HEK293T (cell line): ENCODE data around the gene ASTN2.

Experiments used
- ELF4 ChIP-seq: fragments of 450-650 bp; IDR thresholded peaks from 2 replicates; pipeline ENCODE4 v1.6.1; 2017; ENCODE audit warnings: antibody characterized with exemption
- FOXK2 ChIP-seq: fragments of 450-650 bp; IDR thresholded peaks from 2 replicates; pipeline ENCODE4 v1.6.1; 2016; ENCODE audit warnings: mild to moderate bottlenecking
- HDGF ChIP-seq: fragments of 450-650 bp; IDR thresholded peaks from 2 replicates; pipeline ENCODE4 v1.6.1; 2017; ENCODE audit warnings: antibody characterized with exemption, borderline replicate concordance
- LEF1 ChIP-seq: fragments of 450-650 bp; IDR thresholded peaks from 2 replicates; pipeline ENCODE4 v1.6.1; 2017; ENCODE audit warnings: mild to moderate bottlenecking, borderline replicate concordance
- SP1 ChIP-seq: fragments of 450-650 bp; IDR thresholded peaks from 2 replicates; pipeline ENCODE4 v1.6.1; 2017
- TF ChIP-seq, protein P1 (sequence below): fragments of 450-650 bp; IDR thresholded peaks from 2 replicates; pipeline ENCODE4 v1.6.1; 2016

DNA sequence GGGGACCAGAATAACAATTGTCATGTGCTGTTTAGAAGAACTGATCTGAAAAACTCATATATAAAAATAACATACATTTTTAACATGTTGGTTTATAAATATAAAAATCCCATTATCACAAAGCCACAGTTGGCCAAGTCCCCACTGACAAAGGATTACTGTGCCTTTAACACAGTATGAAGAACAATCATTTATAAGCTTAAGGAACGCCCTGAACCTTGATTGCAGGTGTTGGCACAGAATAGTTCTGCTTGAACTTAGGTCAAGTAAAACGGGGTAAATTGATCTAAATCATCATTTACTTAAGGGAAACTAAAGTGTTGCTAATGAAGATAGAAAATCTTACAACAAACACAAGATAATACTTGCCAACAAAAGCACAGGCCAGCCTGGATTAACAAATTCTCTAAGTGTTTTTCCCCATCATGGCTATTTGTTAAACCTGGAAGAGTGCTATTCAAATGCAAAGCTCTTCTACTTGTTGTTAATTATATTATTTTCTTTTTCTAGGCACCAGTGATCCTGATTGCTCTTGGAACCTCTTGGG lies 46.1 kb downstream of the ASTN2 start:
- TF ChIP-seq FOXK2 (no peak), HDGF (no peak), ELF4 (no peak), SP1 (no peak), LEF1 (no peak)
- TF ChIP-seq, protein P1, sequence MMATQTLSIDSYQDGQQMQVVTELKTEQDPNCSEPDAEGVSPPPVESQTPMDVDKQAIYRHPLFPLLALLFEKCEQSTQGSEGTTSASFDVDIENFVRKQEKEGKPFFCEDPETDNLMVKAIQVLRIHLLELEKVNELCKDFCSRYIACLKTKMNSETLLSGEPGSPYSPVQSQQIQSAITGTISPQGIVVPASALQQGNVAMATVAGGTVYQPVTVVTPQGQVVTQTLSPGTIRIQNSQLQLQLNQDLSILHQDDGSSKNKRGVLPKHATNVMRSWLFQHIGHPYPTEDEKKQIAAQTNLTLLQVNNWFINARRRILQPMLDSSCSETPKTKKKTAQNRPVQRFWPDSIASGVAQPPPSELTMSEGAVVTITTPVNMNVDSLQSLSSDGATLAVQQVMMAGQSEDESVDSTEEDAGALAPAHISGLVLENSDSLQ: no peak
